GM19395 (cell line): ENCODE results near the gene COL6A2.
"Not testable (repeated sequence)": the region's sequence is repeated elsewhere in the genome, so short reads cannot be mapped to it uniquely, and the experiment has no call there.

Source experiments
- ATAC-seq: cut with Tn5 transposase; IDR thresholded peaks from one replicate; pipeline ENCODE4 v1.9.1; 2021; ENCODE audit warnings: mild to moderate bottlenecking, moderate library complexity; ENCODE audit not compliant: unreplicated experiment

COL6A2 gene

DNA sequence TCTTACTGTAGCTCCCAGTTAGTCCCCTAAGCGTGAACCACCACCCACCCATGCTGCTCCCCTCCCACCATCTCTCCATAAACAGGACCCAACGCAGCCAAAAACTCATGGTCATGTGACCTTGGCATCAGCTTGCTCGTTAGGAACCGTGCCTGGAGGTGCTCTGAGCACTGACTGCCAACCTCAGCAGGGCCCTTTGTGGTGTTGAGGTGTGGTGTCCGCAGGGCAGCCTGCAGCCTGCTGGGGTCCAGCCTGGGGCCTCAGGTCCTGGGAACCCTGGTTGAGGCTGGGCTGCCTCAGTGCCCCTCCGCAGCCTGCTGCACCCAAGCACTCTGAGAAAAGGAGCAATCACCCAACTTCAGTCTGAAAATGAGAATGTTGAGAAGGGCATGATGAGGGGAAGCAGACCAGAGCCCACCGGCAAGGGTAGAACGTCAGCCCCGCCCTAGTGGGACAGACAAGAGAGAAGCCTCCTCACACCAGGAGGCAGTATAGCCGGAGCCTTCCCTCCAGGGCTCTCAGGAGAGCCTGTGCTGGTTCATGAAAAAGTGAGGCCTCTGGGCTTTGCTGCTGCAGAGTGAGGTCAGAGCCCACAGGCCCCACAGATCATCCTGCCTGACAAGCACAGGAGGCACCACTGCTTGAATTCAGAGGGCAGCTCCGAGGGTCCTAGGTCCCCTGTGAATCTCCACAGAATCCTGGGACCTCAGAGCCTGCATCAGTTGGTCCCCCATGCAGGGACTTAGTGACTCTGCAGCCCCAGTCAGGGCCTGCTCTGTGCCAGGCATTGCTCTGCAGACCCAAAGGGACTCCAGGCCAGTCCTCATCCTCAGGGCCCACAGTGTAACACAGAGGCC lies 4.9 kb upstream of the COL6A2 start:
- no peak for ATAC-seq

DNA sequence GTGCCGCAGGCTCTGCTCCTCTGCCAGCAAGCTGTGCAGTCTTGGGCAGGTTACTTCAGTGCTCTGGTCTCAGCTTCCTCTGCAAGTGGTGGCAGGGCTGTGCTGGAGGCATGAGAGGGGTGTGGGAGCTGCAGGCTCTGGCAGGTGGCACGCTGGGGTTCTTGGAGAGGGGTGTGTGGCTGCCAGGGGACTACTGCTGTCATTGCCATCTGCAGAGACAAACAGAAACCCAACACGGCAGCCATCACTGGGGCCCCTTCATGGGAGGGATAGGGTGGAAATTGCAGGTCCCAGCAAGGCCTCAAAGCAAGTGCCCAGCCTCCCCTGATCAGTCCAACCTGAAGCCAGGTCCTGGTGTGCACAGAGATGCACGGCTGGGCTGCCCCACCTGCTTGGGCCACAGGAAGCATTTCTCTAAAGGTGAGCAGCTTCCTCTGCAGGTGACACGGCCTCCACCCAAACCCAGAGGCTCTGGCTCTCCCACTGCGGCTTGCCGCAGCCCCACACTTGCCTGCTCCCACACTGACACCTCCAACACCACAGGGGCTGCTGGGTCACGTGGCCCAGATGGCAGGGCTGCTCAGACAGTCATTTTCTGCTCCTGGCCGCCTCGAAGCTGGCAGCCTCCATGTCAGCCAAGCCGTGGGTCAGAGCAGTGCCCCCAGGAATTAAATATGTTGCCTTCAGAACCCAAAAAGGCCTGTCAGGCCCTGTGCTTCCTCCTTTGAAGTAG lies 4.1 kb upstream of the COL6A2 start:
- no peak for ATAC-seq

DNA sequence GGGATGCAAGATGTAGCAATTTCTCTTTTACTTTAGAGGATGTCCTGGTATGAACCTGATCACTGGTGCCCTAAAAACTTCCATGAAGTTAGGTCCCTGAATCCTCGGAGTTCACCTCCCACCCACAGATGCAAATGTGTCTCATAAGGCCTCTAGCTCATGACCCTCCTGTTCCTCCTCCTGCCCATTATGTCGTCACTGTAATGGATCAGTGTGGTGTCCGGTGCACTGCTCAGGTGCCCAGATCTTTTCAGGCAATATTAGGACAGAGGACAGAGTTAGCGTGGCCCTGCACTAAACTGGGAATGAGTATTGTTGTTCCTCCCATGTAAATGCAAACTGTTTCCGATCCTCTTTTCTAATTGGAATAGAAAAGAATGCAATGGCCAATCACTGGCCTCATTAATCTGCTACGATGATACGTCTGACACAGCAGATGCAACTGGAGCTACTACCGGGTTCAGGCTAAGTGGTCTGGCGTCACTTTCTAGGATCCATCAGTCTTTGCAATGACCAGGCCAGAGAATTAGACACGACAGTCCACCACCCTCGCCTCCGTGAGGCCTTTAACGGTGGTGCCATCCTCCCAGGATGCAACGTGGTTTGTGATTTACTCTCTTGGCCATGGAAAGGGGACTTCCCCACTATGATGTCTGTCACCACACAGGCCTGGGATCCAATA lies 3.4 kb upstream of the COL6A2 start:
- no peak for ATAC-seq

- ATAC-seq = no peak
Measured at GRCh38 chr21:46095083-46095719, 2.7 kb upstream of the COL6A2 start.

DNA sequence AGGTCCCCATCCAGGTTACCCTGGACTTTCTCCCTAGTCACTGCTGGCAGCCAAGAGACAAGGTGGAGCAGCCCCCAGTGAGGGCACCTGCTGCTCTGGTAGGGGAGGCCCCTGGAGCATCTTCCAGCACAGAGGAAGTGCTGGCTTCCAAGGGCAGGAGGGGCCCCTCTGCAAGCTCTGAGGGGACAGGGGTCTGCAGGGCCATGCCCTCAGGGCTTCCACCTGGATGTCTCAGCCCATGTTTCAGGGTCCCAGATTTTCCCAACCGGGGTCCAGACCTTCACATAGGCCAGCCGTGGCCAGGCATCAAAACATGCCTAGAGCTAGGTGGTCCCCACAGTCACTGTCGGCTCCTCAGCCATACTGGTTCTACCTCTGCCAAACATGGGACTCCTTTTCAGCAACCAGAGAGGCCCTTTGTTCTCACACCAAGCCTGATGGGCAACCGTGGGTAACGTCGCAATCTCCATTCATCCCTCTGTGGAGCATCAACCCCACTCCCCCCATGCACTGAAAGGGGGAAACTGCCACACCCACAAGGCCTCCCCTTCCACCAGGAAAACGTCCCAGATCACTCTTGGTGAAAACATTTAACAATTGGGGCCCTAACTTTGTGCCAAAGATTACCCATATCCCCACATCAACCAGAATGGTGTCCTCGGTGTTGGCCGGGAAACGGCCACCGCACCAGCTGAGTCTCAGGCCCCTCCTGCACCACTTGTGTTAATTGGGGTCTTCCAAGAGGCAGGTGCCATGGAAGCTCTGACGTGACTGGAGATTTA lies 1.9 kb upstream of the COL6A2 start:
- no peak for ATAC-seq

GRCh38 chr21:46096596-46097335 lies 1.1 kb upstream of the COL6A2 start:
- no peak for ATAC-seq

GRCh38 chr21:46098303-46099141 lies 610 bp downstream of the COL6A2 start:
- ATAC-seq = no peak

DNA sequence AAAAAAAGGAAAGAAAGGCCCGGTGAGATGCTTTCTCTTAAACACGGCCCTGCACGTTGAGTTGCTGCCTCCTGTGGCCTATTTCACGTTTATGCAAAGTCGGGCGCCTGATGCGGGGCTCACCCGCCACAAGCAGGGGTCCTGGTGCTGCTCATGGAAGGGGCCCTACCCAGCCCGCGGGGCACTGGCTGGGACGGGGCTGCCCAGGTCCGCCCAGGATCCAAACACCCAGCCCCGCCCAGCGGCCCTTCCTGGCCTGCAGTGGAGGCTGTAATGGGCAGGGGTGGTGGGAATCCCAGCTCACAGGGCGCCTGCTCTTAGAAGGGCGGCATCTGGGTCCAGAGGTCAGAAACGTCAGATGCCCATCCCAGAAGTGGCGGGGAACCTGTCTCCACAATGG lies 1.6 kb downstream of the COL6A2 start:
- ATAC-seq = no peak

- ATAC-seq = no peak
Measured at GRCh38 chr21:46100020-46100419, 2.1 kb downstream of the COL6A2 start.

DNA sequence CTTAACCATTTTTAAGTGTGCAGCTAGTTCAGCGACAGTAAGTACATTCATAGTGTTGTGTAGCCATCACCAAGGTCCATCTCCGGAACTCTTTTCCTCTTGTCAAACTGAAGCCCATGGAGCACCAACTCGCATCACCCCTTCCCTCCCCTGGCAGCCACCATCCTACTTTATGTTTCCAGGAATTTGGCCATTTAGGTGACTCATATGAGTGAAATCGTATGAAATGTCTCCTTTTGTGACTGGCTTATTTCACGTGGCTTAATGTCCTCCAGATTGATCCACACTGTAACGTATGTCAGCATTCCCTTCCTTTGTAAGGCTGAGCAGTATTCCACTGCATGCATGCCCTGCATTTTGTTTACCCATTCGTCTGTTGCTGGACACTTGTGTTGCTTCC lies 2.5 kb downstream of the COL6A2 start:
- no peak for ATAC-seq

- ATAC-seq = no peak
Measured at GRCh38 chr21:46100906-46101305, 3.0 kb downstream of the COL6A2 start.

DNA sequence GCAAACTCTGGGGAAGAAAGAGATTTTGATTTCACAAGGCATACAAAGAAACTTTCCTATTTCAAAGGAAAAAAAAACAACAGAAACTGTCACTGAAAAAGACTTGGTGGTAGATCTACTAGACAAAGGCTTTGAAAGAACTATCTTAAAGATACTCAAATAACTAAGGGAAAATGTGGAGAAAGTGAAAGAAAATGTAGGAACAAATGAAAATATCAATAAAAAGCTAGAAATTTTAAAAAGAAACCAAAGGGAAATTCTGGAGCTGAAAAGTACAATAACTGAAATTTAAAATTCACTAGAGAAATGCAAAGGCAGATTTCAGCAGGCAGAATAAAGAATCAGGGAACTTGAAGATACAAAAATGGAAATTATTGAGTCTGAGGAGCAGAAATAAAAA lies 6.2 kb downstream of the COL6A2 start:
- no peak for ATAC-seq

DNA sequence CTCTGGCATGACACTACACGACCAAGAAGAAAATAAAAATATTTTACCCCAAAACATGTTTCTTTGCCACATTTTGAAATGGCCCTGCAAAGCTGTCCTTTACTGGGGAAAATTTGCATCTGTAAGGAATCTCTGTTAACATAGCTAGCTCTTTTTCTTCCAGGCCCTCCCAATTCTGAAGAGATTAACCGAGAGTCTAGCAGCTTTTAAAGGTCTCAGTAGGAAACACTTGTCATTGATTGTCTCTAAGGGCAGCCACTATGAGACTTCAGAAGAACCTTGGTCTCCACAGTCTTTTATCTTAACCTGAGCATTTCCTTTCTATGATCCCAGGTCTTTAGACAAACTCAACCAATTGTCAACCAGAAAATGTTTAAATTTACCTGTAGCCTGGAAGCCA lies 9.5 kb downstream of the COL6A2 start:
- ATAC-seq = not testable (repeated sequence)

- no peak for ATAC-seq
Measured at GRCh38 chr21:46108827-46109312, 11.0 kb downstream of the COL6A2 start.

DNA sequence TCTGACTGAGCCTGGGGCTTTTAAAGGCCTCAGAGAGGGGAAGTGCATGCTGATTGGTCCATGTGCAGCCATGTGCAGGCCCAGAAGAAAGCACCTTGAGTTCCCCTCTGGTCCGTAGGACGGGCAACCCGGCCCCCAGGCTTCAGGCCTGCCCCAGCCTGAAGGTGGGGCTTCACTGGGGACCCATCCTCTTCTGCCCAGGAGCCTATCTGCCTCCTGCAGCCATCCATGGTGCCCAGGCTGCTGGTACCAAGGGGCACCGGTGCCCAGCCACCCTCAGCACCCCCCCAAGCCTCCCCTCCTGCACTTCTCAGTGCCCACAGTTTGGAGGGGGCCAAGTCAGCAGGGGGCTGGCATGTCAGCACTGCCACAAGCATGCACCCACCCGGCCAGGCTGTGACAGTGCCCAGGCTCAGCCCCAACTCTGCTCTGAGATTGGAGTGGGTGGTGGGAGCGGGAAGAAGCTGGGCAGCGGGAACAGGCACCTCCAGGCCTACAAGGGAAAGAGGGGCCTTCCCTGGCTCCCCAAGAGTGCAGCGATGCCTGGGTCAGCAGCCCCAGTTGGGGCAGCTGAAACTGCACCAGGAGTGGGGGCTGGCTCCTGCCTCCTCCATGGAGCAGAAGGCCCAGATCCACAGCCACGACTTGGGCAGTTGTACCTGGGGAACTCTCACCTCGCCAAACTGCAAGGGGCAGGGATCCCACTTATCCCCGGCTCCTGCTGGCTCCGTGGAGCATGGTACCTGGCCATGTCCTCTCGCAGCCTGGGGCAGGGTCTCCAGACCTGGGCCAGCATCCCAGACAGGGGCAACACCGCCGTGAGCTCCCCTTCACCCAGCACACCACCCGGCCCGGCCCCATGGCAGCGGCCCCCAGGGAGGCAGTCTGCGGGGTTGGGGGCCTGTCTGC lies 11.7 kb downstream of the COL6A2 start:
- no peak for ATAC-seq

- no peak for ATAC-seq
Measured at GRCh38 chr21:46110499-46111192, 12.7 kb downstream of the COL6A2 start.

DNA sequence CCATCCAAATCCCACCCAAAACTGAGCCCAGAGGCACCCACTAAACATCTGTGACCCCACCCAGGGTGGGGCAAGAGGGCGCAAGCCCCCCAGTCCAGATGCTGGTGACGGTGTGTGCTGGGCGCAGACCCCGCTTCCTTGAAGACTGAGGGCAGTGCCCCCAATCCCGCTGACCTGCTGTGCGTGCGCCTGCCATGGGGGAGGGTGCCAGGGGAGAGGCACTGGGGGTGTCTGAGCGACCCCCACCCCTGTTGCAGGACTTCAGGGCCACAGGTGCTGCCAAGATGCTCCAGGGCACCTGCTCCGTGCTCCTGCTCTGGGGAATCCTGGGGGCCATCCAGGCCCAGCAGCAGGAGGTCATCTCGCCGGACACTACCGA lies 13.3 kb downstream of the COL6A2 start:
- ATAC-seq = no peak
